Colonic mucosa (tissue), 4 donors: ENCODE data around the gene GOLIM4. TPM values are rescaled to one million over a fixed set of nuclear protein-coding genes. Genes with fewer than 3 reads are reported as not detected.

Source experiments
- DNase-seq: peaks from one replicate; pipeline ENCODE4 v3.0.0-alpha.2; 2020
- H3K27ac ChIP-seq: fragments of 200-600 bp; one replicate; pipeline ENCODE4 v1.8.0; 2021
- H3K27me3 ChIP-seq: fragments of 200-600 bp; one replicate; pipeline ENCODE4 v1.8.0; 2021
- H3K36me3 ChIP-seq: fragments of 200-600 bp; one replicate; pipeline ENCODE4 v1.8.0; 2021
- H3K4me1 ChIP-seq: fragments of 200-600 bp; one replicate; pipeline ENCODE4 v1.8.0; 2021; ENCODE audit warnings: mild to moderate bottlenecking
- H3K4me3 ChIP-seq: fragments of 200-600 bp; one replicate; pipeline ENCODE4 v1.8.0; 2021
- H3K9ac ChIP-seq, 2 donors: one replicate each; pipeline ENCODE4 v1.7.0; 2013; ENCODE audit warnings: control low read depth in 2 of 2, low read depth in 2 of 2, low read length in 2 of 2
- H3K9me3 ChIP-seq: fragments of 200-600 bp; one replicate; pipeline ENCODE4 v1.8.0; 2021
- intact Hi-C: fragments of 100-400 bp; cut with DNase I; formaldehyde crosslinking; loops from one replicate; pipeline ENCODE4 v1.14.1; 2022
- total RNA-seq, 2 donors: library from RNA; stranded (reverse); fragmentation: NEBNext Ultra II Directional in 1 of 2; extraction: Animal tissue kit (Norgen Biotek cat#: 25700) in 1 of 2; gene quantifications; one replicate each; pipeline ENCODE4 v1.2.1, GENCODE V29; 2021
- TF ChIP-seq, protein P1 (sequence below): fragments of 200-600 bp; IDR thresholded peaks from one replicate; pipeline ENCODE4 v1.8.0; 2022; ENCODE audit warnings: antibody characterized with exemption, mild to moderate bottlenecking
- donor health status: healthy.
- donor health status: DM: no; HTN: no; CAD: no.
- donor health status: DM: no; HTN: no; CAD: no.

Gene GOLIM4
- total RNA-seq, 2 donors from 2014 or later, result 73.8 to 79.4 TPM

DNA sequence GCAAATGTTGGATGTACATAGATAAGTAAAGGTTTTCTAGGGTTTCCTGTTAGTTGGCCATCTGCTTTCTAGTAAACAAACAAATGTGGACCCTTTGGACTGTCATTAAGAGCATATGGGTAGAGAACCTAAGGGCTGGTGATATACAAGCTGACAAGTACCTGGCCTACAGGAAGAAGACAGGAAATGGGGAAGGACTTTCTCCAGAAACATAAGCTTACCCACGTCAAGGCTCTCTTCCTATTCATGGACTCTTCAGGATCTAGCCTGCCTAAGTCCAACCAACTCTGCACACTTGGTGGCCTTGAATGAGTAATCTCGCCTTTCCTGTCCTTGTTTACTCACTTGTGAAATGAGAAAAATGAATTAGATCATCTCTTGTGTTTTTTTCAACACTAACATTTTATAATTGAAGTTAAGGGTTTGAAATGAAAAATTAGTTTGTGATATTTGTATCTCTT, 22.2 kb upstream of the GOLIM4 start:
- H3K4me1 ChIP-seq, result peaks cover 6% of the 10 kb centered on the region
- H3K36me3 ChIP-seq, result no peaks in the 10 kb centered on the region
- DNase-seq, result no peak
- H3K9ac ChIP-seq, result no peak overlapping the region
- H3K9me3 ChIP-seq, result no peaks in the 10 kb centered on the region
- no peaks in the 10 kb centered on the region for H3K27me3 ChIP-seq
- intact Hi-C loops, result no loop called here
- TF ChIP-seq, protein P1, sequence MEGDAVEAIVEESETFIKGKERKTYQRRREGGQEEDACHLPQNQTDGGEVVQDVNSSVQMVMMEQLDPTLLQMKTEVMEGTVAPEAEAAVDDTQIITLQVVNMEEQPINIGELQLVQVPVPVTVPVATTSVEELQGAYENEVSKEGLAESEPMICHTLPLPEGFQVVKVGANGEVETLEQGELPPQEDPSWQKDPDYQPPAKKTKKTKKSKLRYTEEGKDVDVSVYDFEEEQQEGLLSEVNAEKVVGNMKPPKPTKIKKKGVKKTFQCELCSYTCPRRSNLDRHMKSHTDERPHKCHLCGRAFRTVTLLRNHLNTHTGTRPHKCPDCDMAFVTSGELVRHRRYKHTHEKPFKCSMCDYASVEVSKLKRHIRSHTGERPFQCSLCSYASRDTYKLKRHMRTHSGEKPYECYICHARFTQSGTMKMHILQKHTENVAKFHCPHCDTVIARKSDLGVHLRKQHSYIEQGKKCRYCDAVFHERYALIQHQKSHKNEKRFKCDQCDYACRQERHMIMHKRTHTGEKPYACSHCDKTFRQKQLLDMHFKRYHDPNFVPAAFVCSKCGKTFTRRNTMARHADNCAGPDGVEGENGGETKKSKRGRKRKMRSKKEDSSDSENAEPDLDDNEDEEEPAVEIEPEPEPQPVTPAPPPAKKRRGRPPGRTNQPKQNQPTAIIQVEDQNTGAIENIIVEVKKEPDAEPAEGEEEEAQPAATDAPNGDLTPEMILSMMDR, result no peak
- peak overlapping the region; percentile 5 for H3K27ac ChIP-seq
- H3K4me3 ChIP-seq, result no peak overlapping the region

DNA sequence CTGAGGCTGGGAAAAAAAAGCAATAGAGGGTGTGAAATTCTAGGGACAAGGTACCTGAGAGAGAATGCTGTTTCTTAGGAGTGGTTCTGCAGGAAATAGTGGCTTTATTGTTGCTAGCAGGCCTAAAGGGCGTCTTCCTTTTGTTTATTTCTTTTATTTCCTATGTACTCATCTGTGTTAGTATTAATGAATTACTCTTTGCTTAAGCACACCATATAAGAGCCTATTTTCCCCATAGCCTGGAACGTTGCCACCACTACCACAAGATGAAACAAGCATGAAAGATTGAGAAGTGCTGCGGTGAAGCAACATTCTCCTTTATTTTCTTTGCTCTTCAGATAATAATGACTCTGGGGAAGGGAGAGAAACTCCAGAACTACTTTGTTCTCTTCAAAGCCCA, 21.3 kb upstream of the GOLIM4 start:
- Histone ChIP-seq H3K9ac (no peak overlapping the region), H3K9me3 (no peaks in the 10 kb centered on the region), H3K27ac (peak overlapping the region; percentile 5), H3K4me3 (no peak overlapping the region), H3K4me1 (peaks cover 6% of the 10 kb centered on the region), H3K27me3 (no peaks in the 10 kb centered on the region), H3K36me3 (no peaks in the 10 kb centered on the region)
- intact Hi-C loops, result no loop called here
- no peak for DNase-seq
- TF ChIP-seq, protein P1, result no peak

DNA sequence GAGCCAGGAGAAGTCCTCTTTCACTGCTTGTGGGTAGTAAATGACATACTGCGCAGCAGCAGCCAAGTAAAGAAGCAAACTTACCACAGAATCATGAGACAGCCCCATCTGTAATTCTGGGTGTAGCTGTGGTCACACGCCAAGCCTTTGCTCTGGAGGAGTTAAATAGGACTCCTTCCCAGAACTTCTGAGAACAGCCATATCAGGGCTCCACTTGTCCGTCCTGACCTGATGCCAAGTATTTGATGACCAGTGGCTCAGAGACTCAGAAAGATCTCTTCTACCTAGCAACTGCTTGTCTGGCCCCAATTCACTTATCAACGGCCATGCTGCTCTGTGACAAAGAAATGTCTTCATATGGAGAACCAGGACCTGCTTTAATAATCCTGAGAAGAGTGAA, 20.6 kb upstream of the GOLIM4 start:
- Histone ChIP-seq H3K27me3 (no peaks in the 10 kb centered on the region), H3K9me3 (no peaks in the 10 kb centered on the region), H3K4me1 (peaks cover 6% of the 10 kb centered on the region), H3K36me3 (no peaks in the 10 kb centered on the region), H3K4me3 (no peak overlapping the region), H3K27ac (peak overlapping the region; percentile 5), H3K9ac (no peak overlapping the region)
- DNase-seq, result no peak
- intact Hi-C loops, result no loop called here
- TF ChIP-seq, protein P1, result no peak

DNA sequence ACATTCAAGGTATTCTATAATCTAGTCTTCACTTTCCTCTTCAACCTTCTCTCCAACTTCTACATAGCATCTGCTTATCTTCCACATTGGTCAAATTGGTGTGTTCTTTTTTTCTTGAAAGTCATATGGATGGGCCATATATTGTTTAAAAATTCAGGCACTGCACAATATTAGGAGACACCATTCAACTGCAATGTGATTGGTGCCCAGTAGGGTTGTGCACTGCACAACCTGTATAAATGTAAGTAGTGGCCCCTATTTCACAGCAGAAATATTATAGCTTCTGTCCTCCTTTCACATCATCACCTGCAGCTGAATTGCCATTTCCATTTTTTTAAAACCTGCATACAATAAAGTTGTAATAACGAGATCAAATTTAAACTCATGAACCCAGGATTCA, 18.1 kb upstream of the GOLIM4 start:
- DNase-seq, result no peak
- H3K4me3 ChIP-seq, result no peak overlapping the region
- H3K9ac ChIP-seq, result no peak overlapping the region
- no peaks in the 10 kb centered on the region for H3K27me3 ChIP-seq
- H3K4me1 ChIP-seq, result peaks cover 6% of the 10 kb centered on the region
- intact Hi-C loops, result no loop called here
- H3K9me3 ChIP-seq, result no peaks in the 10 kb centered on the region
- H3K36me3 ChIP-seq, result no peaks in the 10 kb centered on the region
- TF ChIP-seq, protein P1, result no peak
- no peak overlapping the region for H3K27ac ChIP-seq

DNA sequence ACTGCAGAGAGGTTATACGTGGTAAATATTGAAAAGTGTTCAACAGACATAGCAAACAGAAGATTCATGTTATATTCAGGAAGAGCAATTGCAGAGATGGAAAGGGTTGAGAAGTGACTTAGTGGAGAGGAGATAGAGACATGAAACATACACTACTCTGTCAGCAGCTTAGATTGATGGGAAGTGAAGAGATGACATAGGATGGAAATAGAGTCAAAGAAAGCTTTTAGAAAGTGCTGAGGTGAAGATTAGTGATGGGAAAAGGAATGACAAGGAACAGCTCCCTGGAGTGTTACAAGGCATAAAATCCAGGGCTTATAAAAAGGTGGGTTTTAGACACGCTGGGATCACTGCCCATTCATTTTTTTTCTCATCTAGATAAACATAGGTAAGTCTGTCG, 17.2 kb upstream of the GOLIM4 start:
- no peak overlapping the region for H3K4me3 ChIP-seq
- no peak for DNase-seq
- TF ChIP-seq, protein P1, result no peak
- no peak overlapping the region for H3K9ac ChIP-seq
- peaks cover 6% of the 10 kb centered on the region for H3K4me1 ChIP-seq
- no peaks in the 10 kb centered on the region for H3K27me3 ChIP-seq
- no peaks in the 10 kb centered on the region for H3K9me3 ChIP-seq
- no peaks in the 10 kb centered on the region for H3K36me3 ChIP-seq
- intact Hi-C loops, result no loop called here
- H3K27ac ChIP-seq, result no peak overlapping the region
